Uterus (tissue), 4 donors: ENCODE results near the gene YAE1. TPM values are rescaled to one million over a fixed set of nuclear protein-coding genes. Genes with fewer than 3 reads are reported as not detected.

ENCODE experiments used
- DNase-seq, 2 donors: peaks; one replicate each; pipeline ENCODE4 v3.0.0-alpha.2; 2019 to 2020
- H3K27ac ChIP-seq, 2 donors: fragments of 200-600 bp; sonication (generic); 1 replicate in 1 of 2; 2 replicates in 1 of 2; pipeline ENCODE4 v1.5.1; 2016 to 2018
- H3K27me3 ChIP-seq, 2 donors: fragments of 200-600 bp; sonication (generic); one replicate each; pipeline ENCODE4 v1.5.1; 2018 to 2019; ENCODE audit warnings: control low read depth in 1 of 2
- H3K36me3 ChIP-seq, 2 donors: fragments of 200-600 bp; sonication (generic); one replicate each; pipeline ENCODE4 v1.5.1; 2019; ENCODE audit warnings: control low read depth in 1 of 2
- H3K4me1 ChIP-seq, 2 donors: fragments of 200-600 bp; sonication (generic); one replicate each; pipeline ENCODE4 v1.5.1; 2018 to 2019; ENCODE audit warnings: control low read depth in 1 of 2
- H3K4me3 ChIP-seq, 2 donors: fragments of 200-600 bp; sonication (generic); 1 replicate in 1 of 2; 2 replicates in 1 of 2; pipeline ENCODE4 v1.5.1; 2018 to 2019; ENCODE audit warnings: mild to moderate bottlenecking in 1 of 2
- H3K9me3 ChIP-seq, 2 donors: fragments of 200-600 bp; sonication (generic); one replicate each; pipeline ENCODE4 v1.5.1; 2019; ENCODE audit warnings: control low read depth in 1 of 2
- POLR2A ChIP-seq, 2 donors: fragments of 450-650 bp; IDR thresholded peaks; one replicate each; pipeline ENCODE4 v1.6.1; 2016; ENCODE audit warnings: antibody characterized with exemption in 2 of 2, mild to moderate bottlenecking in 1 of 2, moderate library complexity in 1 of 2
- intact Hi-C: fragments of 100-400 bp; cut with DNase I; formaldehyde crosslinking; loops from one replicate; pipeline ENCODE4 v1.15.1; 2023; ENCODE audit warnings: low total_unique reads
- total RNA-seq, 4 donors: library from RNA; depleted of rRNA in 3 of 4; stranded (reverse); fragments of >200 nt in 3 of 4; gene quantifications; one replicate each; pipeline versions ENCODE4 v1.1.0 to v1.2.4, GENCODE V29; 2014 to 2023
- TF ChIP-seq, protein P1 (sequence below), 4 experiments: fragments of 200-600 bp in 2 of 4; fragments of 450-650 bp in 2 of 4; sonication (generic) in 2 of 4; IDR thresholded peaks; one replicate each; pipeline ENCODE4 v1.5.1; 2016 to 2019; ENCODE audit warnings: antibody characterized with exemption in 4 of 4, mild to moderate bottlenecking in 2 of 4, moderate library complexity in 1 of 4
- donor health status: DM: yes; HTN: yes; CAD: no.

Gene YAE1
- total RNA-seq, 4 donors from 2014 or later: 16.8 to 54.2 (median 41.7) TPM

DNA sequence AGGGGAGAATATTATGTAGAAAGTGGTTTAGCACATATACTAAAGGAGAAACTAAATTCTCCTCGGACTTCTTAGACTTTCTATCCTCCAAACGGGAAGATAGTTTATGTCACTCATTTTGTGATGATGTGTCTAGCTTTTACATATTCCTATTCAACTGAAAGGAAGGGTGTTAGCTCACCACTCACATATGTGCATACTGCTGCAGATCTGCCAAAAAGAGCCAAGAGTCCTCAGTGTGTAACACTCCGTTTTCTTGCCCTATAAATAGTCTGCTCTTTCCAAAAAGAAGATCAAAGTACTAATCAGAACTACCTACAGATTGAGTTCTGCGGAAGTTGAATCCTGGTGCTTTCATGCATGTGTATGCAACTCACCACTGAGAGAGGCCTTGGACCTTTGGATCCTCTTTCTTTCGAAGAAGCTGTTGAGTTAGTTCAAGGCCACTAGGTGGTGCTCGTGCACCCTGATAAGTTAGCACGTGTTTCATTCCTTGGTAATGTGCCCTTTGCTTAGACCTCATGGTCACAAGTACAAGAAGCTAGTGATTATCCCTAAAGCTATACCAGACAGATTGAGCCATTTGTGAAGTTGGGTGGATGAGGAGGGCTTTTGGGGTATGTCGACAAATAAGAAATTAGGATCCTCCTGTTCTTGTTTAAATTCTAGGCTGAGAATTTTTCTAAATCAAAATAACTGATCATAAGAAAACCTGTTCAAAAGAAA is 14.1 kb downstream of the YAE1 start:
- intact Hi-C loops: no loop called here
- DNase-seq: peak; percentile 75 to 84
- TF ChIP-seq, protein P1, sequence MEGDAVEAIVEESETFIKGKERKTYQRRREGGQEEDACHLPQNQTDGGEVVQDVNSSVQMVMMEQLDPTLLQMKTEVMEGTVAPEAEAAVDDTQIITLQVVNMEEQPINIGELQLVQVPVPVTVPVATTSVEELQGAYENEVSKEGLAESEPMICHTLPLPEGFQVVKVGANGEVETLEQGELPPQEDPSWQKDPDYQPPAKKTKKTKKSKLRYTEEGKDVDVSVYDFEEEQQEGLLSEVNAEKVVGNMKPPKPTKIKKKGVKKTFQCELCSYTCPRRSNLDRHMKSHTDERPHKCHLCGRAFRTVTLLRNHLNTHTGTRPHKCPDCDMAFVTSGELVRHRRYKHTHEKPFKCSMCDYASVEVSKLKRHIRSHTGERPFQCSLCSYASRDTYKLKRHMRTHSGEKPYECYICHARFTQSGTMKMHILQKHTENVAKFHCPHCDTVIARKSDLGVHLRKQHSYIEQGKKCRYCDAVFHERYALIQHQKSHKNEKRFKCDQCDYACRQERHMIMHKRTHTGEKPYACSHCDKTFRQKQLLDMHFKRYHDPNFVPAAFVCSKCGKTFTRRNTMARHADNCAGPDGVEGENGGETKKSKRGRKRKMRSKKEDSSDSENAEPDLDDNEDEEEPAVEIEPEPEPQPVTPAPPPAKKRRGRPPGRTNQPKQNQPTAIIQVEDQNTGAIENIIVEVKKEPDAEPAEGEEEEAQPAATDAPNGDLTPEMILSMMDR (IDR thresholded peaks at IDR 0.05): peak; percentile 74 to 90 (median 82)
- no peak for TF ChIP-seq POLR2A (IDR thresholded peaks at IDR 0.05)

DNA sequence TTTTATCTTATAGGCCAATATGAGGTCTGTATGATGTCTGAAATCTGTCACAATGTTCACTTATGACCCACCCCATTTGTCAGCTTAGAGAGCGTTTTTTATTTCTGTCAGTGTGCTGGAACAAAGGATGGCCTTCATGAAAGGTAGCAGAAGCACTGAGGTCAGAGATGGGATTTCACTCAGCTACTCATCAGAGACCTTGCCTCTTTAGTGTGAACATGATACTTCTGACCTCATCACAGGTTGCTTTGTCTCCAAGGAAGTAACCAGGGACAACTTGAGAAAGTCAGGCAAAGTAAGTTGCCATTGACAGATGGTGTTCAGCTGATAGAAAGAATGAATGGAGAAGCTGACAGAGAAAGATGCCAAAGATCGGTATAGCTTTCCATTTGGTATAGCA is 16.3 kb downstream of the YAE1 start:
- no peak for TF ChIP-seq POLR2A (IDR thresholded peaks at IDR 0.05)
- TF ChIP-seq, protein P1 (IDR thresholded peaks at IDR 0.05): no peak
- no peak for DNase-seq
- H3K27me3 ChIP-seq: no peaks in the 10 kb centered on the region
- no peaks in the 10 kb centered on the region for H3K36me3 ChIP-seq
- H3K4me3 ChIP-seq: no peak overlapping the region
- intact Hi-C loops: no loop called here
- H3K9me3 ChIP-seq: no peaks in the 10 kb centered on the region
- no peaks in the 10 kb centered on the region for H3K4me1 ChIP-seq
- H3K27ac ChIP-seq: no peak overlapping the region

More for the DNA sequence above, 14.1 kb downstream of the YAE1 start:
- no peaks in the 10 kb centered on the region for H3K27me3 ChIP-seq
- H3K36me3 ChIP-seq: no peaks in the 10 kb centered on the region
- no peak overlapping the region for H3K4me3 ChIP-seq
- no peaks in the 10 kb centered on the region for H3K9me3 ChIP-seq
- H3K27ac ChIP-seq: no peak overlapping the region
- no peaks in the 10 kb centered on the region for H3K4me1 ChIP-seq

DNA sequence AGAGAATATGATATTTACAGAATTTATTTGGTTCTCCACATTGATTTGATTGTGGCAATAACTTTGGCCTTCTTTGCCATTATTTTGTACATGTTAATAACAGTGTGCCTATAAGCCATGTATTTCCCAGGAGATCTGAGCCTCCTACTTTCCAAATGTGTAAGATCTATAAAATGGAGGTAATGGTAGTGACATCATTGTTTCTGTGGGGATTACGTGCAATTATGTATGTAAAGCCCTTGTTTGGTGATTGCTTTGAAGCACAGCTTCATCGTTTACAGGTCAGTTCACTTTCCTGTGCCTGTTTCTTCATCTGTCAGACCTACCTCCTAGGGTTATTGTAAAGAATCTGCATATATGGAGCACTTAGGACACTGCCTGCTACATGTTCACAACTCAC is 17.3 kb downstream of the YAE1 start:
- intact Hi-C loops: no loop called here
- Histone ChIP-seq H3K36me3 (no peaks in the 10 kb centered on the region), H3K4me3 (no peak overlapping the region), H3K4me1 (no peaks in the 10 kb centered on the region), H3K27me3 (no peaks in the 10 kb centered on the region), H3K9me3 (no peaks in the 10 kb centered on the region), H3K27ac (no peak overlapping the region)
- TF ChIP-seq POLR2A (IDR thresholded peaks at IDR 0.05): no peak
- TF ChIP-seq, protein P1 (IDR thresholded peaks at IDR 0.05): no peak
- DNase-seq: no peak

DNA sequence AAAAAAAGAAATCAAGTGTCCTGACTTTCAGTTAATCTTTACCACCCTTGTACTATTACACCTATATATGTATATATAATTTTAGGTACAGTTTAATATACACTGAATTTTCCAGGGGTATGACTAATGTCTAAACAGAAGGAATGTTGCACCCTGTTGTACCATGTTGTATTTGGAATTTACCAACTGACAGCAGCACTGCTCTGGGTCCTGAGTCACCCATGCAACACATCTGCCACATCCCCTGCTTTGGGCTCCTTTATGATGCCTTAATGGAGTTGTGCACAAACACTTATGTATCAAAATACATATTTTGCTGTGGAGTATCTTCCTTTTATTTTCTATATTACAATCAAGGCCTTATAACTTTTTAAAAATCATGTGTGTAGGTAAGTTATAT is 21.2 kb downstream of the YAE1 start:
- Histone ChIP-seq H3K4me1 (no peaks in the 10 kb centered on the region), H3K27ac (no peak overlapping the region), H3K9me3 (no peaks in the 10 kb centered on the region), H3K27me3 (no peaks in the 10 kb centered on the region), H3K36me3 (no peaks in the 10 kb centered on the region), H3K4me3 (no peak overlapping the region)
- intact Hi-C loops: no loop called here
- no peak for DNase-seq
- TF ChIP-seq, protein P1 (IDR thresholded peaks at IDR 0.05): no peak
- no peak for TF ChIP-seq POLR2A (IDR thresholded peaks at IDR 0.05)

DNA sequence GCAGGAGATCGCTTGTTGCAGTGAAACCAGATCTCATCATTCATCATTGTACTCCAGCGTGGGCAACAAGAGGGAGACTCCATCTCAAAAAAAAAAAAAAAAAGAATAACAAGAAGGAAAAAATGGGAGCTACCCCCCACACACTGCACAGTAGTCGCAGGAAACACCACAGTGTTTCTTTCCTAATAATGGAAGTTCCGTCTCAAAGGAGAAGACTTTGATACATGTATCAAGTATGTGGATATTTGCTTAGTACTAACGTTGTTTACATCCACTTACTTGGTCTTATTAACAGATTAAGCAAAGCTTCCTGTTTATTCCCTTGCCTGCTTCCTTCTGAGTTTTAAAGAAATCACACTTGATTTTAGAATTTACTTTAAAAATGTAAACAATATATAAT is 22.2 kb downstream of the YAE1 start:
- Histone ChIP-seq H3K9me3 (no peaks in the 10 kb centered on the region), H3K4me3 (no peak overlapping the region), H3K4me1 (no peaks in the 10 kb centered on the region), H3K36me3 (no peaks in the 10 kb centered on the region), H3K27ac (no peak overlapping the region), H3K27me3 (no peaks in the 10 kb centered on the region)
- DNase-seq: no peak
- intact Hi-C loops: no loop called here
- TF ChIP-seq, protein P1 (IDR thresholded peaks at IDR 0.05): no peak
- TF ChIP-seq POLR2A (IDR thresholded peaks at IDR 0.05): no peak
